Measurements from ENCODE around the gene RNU1-1.
"Not testable (repeated sequence)": the region's sequence is repeated elsewhere in the genome, so short reads cannot be mapped to it uniquely, and the experiment has no call there.

DNA sequence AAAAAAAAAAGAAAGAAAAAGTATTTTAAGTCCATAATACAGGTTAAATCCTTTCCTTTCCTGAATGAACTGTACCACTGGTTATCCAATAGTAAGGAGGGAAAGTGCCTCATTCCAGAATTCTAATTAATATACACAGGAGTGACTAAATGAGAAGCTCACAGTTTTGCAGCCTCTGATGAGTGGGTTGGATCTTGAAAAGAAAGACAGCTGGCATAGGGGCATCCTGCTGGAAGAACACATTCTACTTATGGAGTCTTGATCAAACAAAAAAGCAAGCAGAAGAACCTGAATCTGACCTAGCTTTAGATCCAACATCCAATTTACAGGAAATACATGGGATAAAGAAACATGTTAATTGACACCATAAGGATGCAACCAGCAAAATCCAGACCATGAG lies 27.1 kb downstream of the RNU1-1 start:
- TF ChIP-seq, protein P1, sequence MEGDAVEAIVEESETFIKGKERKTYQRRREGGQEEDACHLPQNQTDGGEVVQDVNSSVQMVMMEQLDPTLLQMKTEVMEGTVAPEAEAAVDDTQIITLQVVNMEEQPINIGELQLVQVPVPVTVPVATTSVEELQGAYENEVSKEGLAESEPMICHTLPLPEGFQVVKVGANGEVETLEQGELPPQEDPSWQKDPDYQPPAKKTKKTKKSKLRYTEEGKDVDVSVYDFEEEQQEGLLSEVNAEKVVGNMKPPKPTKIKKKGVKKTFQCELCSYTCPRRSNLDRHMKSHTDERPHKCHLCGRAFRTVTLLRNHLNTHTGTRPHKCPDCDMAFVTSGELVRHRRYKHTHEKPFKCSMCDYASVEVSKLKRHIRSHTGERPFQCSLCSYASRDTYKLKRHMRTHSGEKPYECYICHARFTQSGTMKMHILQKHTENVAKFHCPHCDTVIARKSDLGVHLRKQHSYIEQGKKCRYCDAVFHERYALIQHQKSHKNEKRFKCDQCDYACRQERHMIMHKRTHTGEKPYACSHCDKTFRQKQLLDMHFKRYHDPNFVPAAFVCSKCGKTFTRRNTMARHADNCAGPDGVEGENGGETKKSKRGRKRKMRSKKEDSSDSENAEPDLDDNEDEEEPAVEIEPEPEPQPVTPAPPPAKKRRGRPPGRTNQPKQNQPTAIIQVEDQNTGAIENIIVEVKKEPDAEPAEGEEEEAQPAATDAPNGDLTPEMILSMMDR (IDR thresholded peaks at IDR 0.05) = not testable (repeated sequence)
- TF ChIP-seq POLR2A, EP300 (IDR thresholded peaks at IDR 0.05): not testable (repeated sequence)
